GM18858 (cell line): ENCODE measurements around the gene NCKAP5.

ENCODE experiments used
- ATAC-seq: cut with Tn5 transposase; IDR thresholded peaks from one replicate; pipeline ENCODE4 v1.9.1; 2021; ENCODE audit not compliant: unreplicated experiment

Gene NCKAP5

GRCh38 chr2:132793532-132793931, 774.7 kb downstream of the NCKAP5 start:
- no peak for ATAC-seq

- no peak for ATAC-seq
Measured at GRCh38 chr2:132790207-132790785, 778.0 kb downstream of the NCKAP5 start.

- no peak for ATAC-seq
Measured at GRCh38 chr2:132789066-132789465, 779.2 kb downstream of the NCKAP5 start.

- ATAC-seq, result no peak
Measured at GRCh38 chr2:132788310-132788838, 779.9 kb downstream of the NCKAP5 start.

- ATAC-seq, result no peak
Measured at GRCh38 chr2:132783883-132784282, 784.4 kb downstream of the NCKAP5 start.

- ATAC-seq, result no peak
Measured at GRCh38 chr2:132782176-132782783, 786.0 kb downstream of the NCKAP5 start.

- no peak for ATAC-seq
Measured at GRCh38 chr2:132780651-132781050, 787.6 kb downstream of the NCKAP5 start.

- no peak for ATAC-seq
Measured at GRCh38 chr2:132779206-132779721, 789.0 kb downstream of the NCKAP5 start.

- no peak for ATAC-seq
Measured at GRCh38 chr2:132776287-132776686, 792.0 kb downstream of the NCKAP5 start.

- no peak for ATAC-seq
Measured at GRCh38 chr2:132774189-132774588, 794.1 kb downstream of the NCKAP5 start.

- no peak for ATAC-seq
Measured at GRCh38 chr2:132773331-132773730, 794.9 kb downstream of the NCKAP5 start.

GRCh38 chr2:132772340-132772739, 795.9 kb downstream of the NCKAP5 start:
- ATAC-seq, result no peak

GRCh38 chr2:132766573-132766972, 801.7 kb downstream of the NCKAP5 start:
- no peak for ATAC-seq

- ATAC-seq, result no peak
Measured at GRCh38 chr2:132761437-132761836, 806.8 kb downstream of the NCKAP5 start.

GRCh38 chr2:132760971-132761370, 807.3 kb downstream of the NCKAP5 start:
- no peak for ATAC-seq

GRCh38 chr2:132760405-132760804, 807.9 kb downstream of the NCKAP5 start:
- ATAC-seq, result peak; percentile 57

GRCh38 chr2:132758995-132759394, 809.3 kb downstream of the NCKAP5 start:
- ATAC-seq, result no peak

GRCh38 chr2:132757676-132758075, 810.6 kb downstream of the NCKAP5 start:
- ATAC-seq, result no peak

GRCh38 chr2:132757002-132757589, 811.2 kb downstream of the NCKAP5 start:
- no peak for ATAC-seq

- ATAC-seq, result no peak
Measured at GRCh38 chr2:132754867-132755472, 813.3 kb downstream of the NCKAP5 start.

- no peak for ATAC-seq
Measured at GRCh38 chr2:132754392-132754791, 813.9 kb downstream of the NCKAP5 start.
